NCI-H345 treated with DMSO at 0.1 percent for 48 hours (cell line): ENCODE data around the gene PRPF39.
"Not testable (repeated sequence)": the region's sequence is repeated elsewhere in the genome, so short reads cannot be mapped to it uniquely, and the experiment has no call there.

ENCODE experiments used
- DNase-seq: peaks from one replicate; lab custom pipeline; 2025; ENCODE audit not compliant: unreplicated experiment; lab: John Stamatoyannopoulos, UW

PRPF39 gene

GRCh38 chr14:45135156-45135555 lies 51.2 kb downstream of the PRPF39 start:
- DNase-seq = peak; percentile 42

GRCh38 chr14:45135659-45136395 lies 51.9 kb downstream of the PRPF39 start, which contains the start of gene FANCM:
Gene FANCM (plus strand): TSS chr14:45135930. CDS start chr14:45136032, 102 bp downstream.
- DNase-seq = peak; percentile 95

GRCh38 chr14:45136399-45136798 lies 52.5 kb downstream of the PRPF39 start:
- DNase-seq = no peak

GRCh38 chr14:45140661-45141187 lies 56.8 kb downstream of the PRPF39 start:
- no peak for DNase-seq

- not testable (repeated sequence) for DNase-seq
These were observed 58.2 kb downstream of the PRPF39 start for GRCh38 chr14:45142083-45142482.

- no peak for DNase-seq
These were observed 60.7 kb downstream of the PRPF39 start for GRCh38 chr14:45144658-45145057.

GRCh38 chr14:45145214-45145613 lies 61.3 kb downstream of the PRPF39 start:
- DNase-seq = no peak

- DNase-seq = no peak
These were observed 65.7 kb downstream of the PRPF39 start for GRCh38 chr14:45149602-45150001.

- DNase-seq = no peak
These were observed 66.5 kb downstream of the PRPF39 start for GRCh38 chr14:45150386-45150890.

GRCh38 chr14:45156067-45156466 lies 72.2 kb downstream of the PRPF39 start:
- DNase-seq = no peak
